H9 (cell line): ENCODE measurements around the gene MICOS13. TPM values are rescaled to one million over a fixed set of nuclear protein-coding genes. Genes with fewer than 3 reads are reported as not detected.

Source experiments
- DNase-seq: peaks from one replicate; pipeline ENCODE4 v3.0.0-alpha.2; 2017
- H2AFZ ChIP-seq: one replicate; pipeline ENCODE4 v1.6.1; 2013; ENCODE audit warnings: mild to moderate bottlenecking, low read length, control low read depth, moderate library complexity
- H2AK5ac ChIP-seq: 2 replicates; pipeline ENCODE4 v1.6.1; 2013; ENCODE audit warnings: low read length, control low read depth, mixed read lengths; ENCODE audit not compliant: insufficient read length
- H2BK120ac ChIP-seq: one replicate; pipeline ENCODE4 v1.6.1; 2013; ENCODE audit warnings: low read depth, mild to moderate bottlenecking, low read length, control low read depth, inconsistent platforms; ENCODE audit not compliant: poor library complexity, severe bottlenecking
- H2BK12ac ChIP-seq: 2 replicates; pipeline ENCODE4 v1.6.1; 2013; ENCODE audit warnings: low read length, control low read depth, mixed read lengths, low read depth; ENCODE audit not compliant: insufficient read length
- H2BK15ac ChIP-seq: 2 replicates; pipeline ENCODE4 v1.6.1; 2013; ENCODE audit warnings: low read depth, low read length, control low read depth
- H2BK20ac ChIP-seq: one replicate; pipeline ENCODE4 v1.6.1; 2013; ENCODE audit warnings: low read depth, mild to moderate bottlenecking, low read length, control low read depth, inconsistent platforms; ENCODE audit not compliant: poor library complexity, severe bottlenecking
- H2BK5ac ChIP-seq: 2 replicates; pipeline ENCODE4 v1.6.1; 2013; ENCODE audit warnings: low read length, control low read depth, mixed read lengths; ENCODE audit not compliant: insufficient read length
- H3K14ac ChIP-seq: 2 replicates; pipeline ENCODE4 v1.6.1; 2013; ENCODE audit warnings: low read length, control low read depth; ENCODE audit not compliant: insufficient read depth
- H3K18ac ChIP-seq: 2 replicates; pipeline ENCODE4 v1.6.1; 2013; ENCODE audit warnings: low read depth, mild to moderate bottlenecking, mixed read lengths, low read length, control low read depth; ENCODE audit not compliant: insufficient read length
- H3K23ac ChIP-seq: 2 replicates; pipeline ENCODE4 v1.6.1; 2013; ENCODE audit warnings: low read length, control low read depth, mixed read lengths, low read depth; ENCODE audit not compliant: insufficient read length
- H3K23me2 ChIP-seq: 2 replicates; pipeline ENCODE4 v1.6.1; 2013; ENCODE audit warnings: low read depth, mild to moderate bottlenecking, mixed read lengths, low read length, control low read depth; ENCODE audit not compliant: insufficient read length, poor library complexity, severe bottlenecking
- H3K27ac ChIP-seq: 2 replicates; pipeline ENCODE4 v1.5.1; 2013; ENCODE audit warnings: low read length, control low read depth, mixed read lengths, low read depth; ENCODE audit not compliant: insufficient read length
- H3K27me3 ChIP-seq: 2 replicates; pipeline ENCODE4 v1.6.1; 2013; ENCODE audit warnings: low read length, control low read depth, inconsistent platforms; ENCODE audit not compliant: insufficient read depth
- H3K4ac ChIP-seq: 2 replicates; pipeline ENCODE4 v1.6.1; 2013; ENCODE audit warnings: low read depth, mild to moderate bottlenecking, control low read depth, inconsistent platforms, low read length, moderate library complexity
- H3K4me1 ChIP-seq: 2 replicates; pipeline ENCODE4 v1.6.1; 2013; ENCODE audit warnings: low read length, control low read depth, inconsistent platforms; ENCODE audit not compliant: insufficient read depth
- H3K4me2 ChIP-seq: 2 replicates; pipeline ENCODE4 v1.6.1; 2013; ENCODE audit warnings: low read length, control low read depth, mixed read lengths; ENCODE audit not compliant: insufficient read length, insufficient read depth
- H3K56ac ChIP-seq: 2 replicates; pipeline ENCODE4 v1.6.1; 2013; ENCODE audit warnings: low read depth, mild to moderate bottlenecking, mixed read lengths, low read length, control low read depth; ENCODE audit not compliant: insufficient read length
- H3K79me1 ChIP-seq: 2 replicates; pipeline ENCODE4 v1.6.1; 2013; ENCODE audit warnings: low read depth, mild to moderate bottlenecking, moderate library complexity, low read length, control low read depth, inconsistent platforms; ENCODE audit not compliant: insufficient read depth, poor library complexity, severe bottlenecking
- H3K79me2 ChIP-seq: 2 replicates; pipeline ENCODE4 v1.6.1; 2013; ENCODE audit warnings: low read length, control low read depth, inconsistent platforms; ENCODE audit not compliant: insufficient read depth
- H3K9ac ChIP-seq: 2 replicates; pipeline ENCODE4 v1.6.1; 2013; ENCODE audit warnings: low read length, control low read depth, mixed read lengths; ENCODE audit not compliant: insufficient read length; ENCODE audit errors: extremely low read depth
- H3K9me3 ChIP-seq: one replicate; pipeline ENCODE4 v1.6.1; 2013; ENCODE audit warnings: low read depth, low read length, inconsistent platforms; ENCODE audit not compliant: control insufficient read depth
- H3T11ph ChIP-seq: one replicate; pipeline ENCODE4 v1.6.1; 2013; ENCODE audit warnings: mild to moderate bottlenecking, low read length, control low read depth, inconsistent platforms
- H4K20me1 ChIP-seq: one replicate; pipeline ENCODE4 v1.6.1; 2013; ENCODE audit not compliant: control insufficient read depth, insufficient read length, insufficient read depth
- H4K5ac ChIP-seq: 2 replicates; pipeline ENCODE4 v1.6.1; 2013; ENCODE audit warnings: low read depth, mild to moderate bottlenecking, mixed read lengths, low read length, control low read depth; ENCODE audit not compliant: insufficient read length
- H4K8ac ChIP-seq: replicated peaks from 2 replicates; pipeline ENCODE4 v1.6.1; 2013; ENCODE audit warnings: low read length, control low read depth, mixed read lengths, low read depth; ENCODE audit not compliant: insufficient read length
- H4K91ac ChIP-seq: 2 replicates; pipeline ENCODE4 v1.6.1; 2013; ENCODE audit warnings: low read depth, mild to moderate bottlenecking, moderate library complexity, mixed read lengths, low read length, control low read depth; ENCODE audit not compliant: insufficient read length
- H3K27ac Mint-ChIP-seq, 3 experiments: 2 replicates in 2 of 3; 3 replicates in 1 of 3; pipeline ENCODE4 v1.8.0; 2020 to 2021; ENCODE audit warnings: mixed read lengths in 3 of 3, mild to moderate bottlenecking in 1 of 3, moderate library complexity in 1 of 3
- H3K27me3 Mint-ChIP-seq: 2 replicates; pipeline ENCODE4 v1.8.0; 2021; ENCODE audit warnings: low read depth, mild to moderate bottlenecking, moderate library complexity, mixed read lengths
- H3K36me3 Mint-ChIP-seq, 3 experiments: 2 replicates in 2 of 3; 3 replicates in 1 of 3; pipeline ENCODE4 v1.8.0; 2020 to 2021; ENCODE audit warnings: low read depth in 3 of 3, mixed read lengths in 3 of 3; ENCODE audit not compliant: insufficient read depth in 1 of 3
- H3K4me1 Mint-ChIP-seq, 2 experiments: 2 replicates each; pipeline ENCODE4 v1.8.0; 2020; ENCODE audit warnings: mixed read lengths in 2 of 2
- H3K4me3 Mint-ChIP-seq, 2 experiments: 2 replicates in 1 of 2; 3 replicates in 1 of 2; pipeline ENCODE4 v1.8.0; 2020 to 2021; ENCODE audit warnings: mild to moderate bottlenecking in 2 of 2, mixed read lengths in 2 of 2, moderate library complexity in 1 of 2
- H3K9me3 Mint-ChIP-seq, 2 experiments: 2 replicates in 1 of 2; 3 replicates in 1 of 2; pipeline ENCODE4 v1.8.0; 2020; ENCODE audit warnings: mild to moderate bottlenecking in 2 of 2, mixed read lengths in 2 of 2, moderate library complexity in 1 of 2
- WGBS: extraction: QIAGEN DNeasy Blood & Tissue Kit; methylation state at CpG from one replicate; pipeline ENCODE4 v1.1.7; 2013; ENCODE audit warnings: missing lambda C conversion rate, low lambda C conversion rate, mixed read lengths; ENCODE audit not compliant: insufficient read length; ENCODE audit errors: extremely low coverage; 5-methylcytosine and 5-hydroxymethylcytosine counted together
- total RNA-seq: library from RNA; stranded (reverse); gene quantifications from 2 replicates; pipeline ENCODE4 v1.2.1, GENCODE V29; 2021
- TF ChIP-seq, protein P1 (sequence below): fragments of 200-600 bp; sonication (generic); conservative IDR thresholded peaks from 3 replicates; pipeline ENCODE4 v1.8.0; 2021; ENCODE audit warnings: antibody characterized with exemption, mild to moderate bottlenecking

MICOS13 gene
- total RNA-seq, 1 experiment from 2014 or later, result 23.8 TPM

GRCh38 chr19:5682107-5682482, 1.8 kb upstream of the MICOS13 start:
- Histone ChIP-seq H3K23me2 (peaks cover 14% of the 10 kb centered on the region), H3K56ac (no peak overlapping the region), H2BK120ac (no peak overlapping the region), H2AK5ac (no peak overlapping the region), H4K91ac (no peak overlapping the region), H2AFZ (no peak overlapping the region), H3K9me3 (no peaks in the 10 kb centered on the region), H3K23ac (no peak overlapping the region), H2BK5ac (no peak overlapping the region), H3K4me1 (no peaks in the 10 kb centered on the region; the same call in 1 of the 2 replicates), H3K27ac (no peak overlapping the region), H2BK12ac (no peak overlapping the region), H3K14ac (no peak overlapping the region), H3K4ac (no peak overlapping the region), H3K9ac (no peak overlapping the region), H4K5ac (no peak overlapping the region), H3K79me1 (no peaks in the 10 kb centered on the region), H4K20me1 (no peaks in the 10 kb centered on the region), H2BK20ac (no peak overlapping the region), H3K27me3 (no peaks in the 10 kb centered on the region), H2BK15ac (no peak overlapping the region), H3T11ph (no peak overlapping the region), H3K18ac (no peak overlapping the region), H3K79me2 (no peaks in the 10 kb centered on the region), H4K8ac (no peak overlapping the region), H3K4me2 (no peak overlapping the region)
- H3K4me1 Mint-ChIP-seq, result peaks cover 20 to 30% of the 10 kb centered on the region in 2 experiments
- no peak for DNase-seq
- no peaks in the 10 kb centered on the region; a peak in 1 of 7 replicates for H3K36me3 Mint-ChIP-seq
- no CpG with 5 or more reads among the region's 3 CpGs for WGBS
- H3K4me3 Mint-ChIP-seq, result peak overlapping the region; percentile 79 to 92
- peak overlapping the region in 1 of 3 experiments; percentile 34; a peak in 1 of 7 replicates for H3K27ac Mint-ChIP-seq
- TF ChIP-seq, protein P1, sequence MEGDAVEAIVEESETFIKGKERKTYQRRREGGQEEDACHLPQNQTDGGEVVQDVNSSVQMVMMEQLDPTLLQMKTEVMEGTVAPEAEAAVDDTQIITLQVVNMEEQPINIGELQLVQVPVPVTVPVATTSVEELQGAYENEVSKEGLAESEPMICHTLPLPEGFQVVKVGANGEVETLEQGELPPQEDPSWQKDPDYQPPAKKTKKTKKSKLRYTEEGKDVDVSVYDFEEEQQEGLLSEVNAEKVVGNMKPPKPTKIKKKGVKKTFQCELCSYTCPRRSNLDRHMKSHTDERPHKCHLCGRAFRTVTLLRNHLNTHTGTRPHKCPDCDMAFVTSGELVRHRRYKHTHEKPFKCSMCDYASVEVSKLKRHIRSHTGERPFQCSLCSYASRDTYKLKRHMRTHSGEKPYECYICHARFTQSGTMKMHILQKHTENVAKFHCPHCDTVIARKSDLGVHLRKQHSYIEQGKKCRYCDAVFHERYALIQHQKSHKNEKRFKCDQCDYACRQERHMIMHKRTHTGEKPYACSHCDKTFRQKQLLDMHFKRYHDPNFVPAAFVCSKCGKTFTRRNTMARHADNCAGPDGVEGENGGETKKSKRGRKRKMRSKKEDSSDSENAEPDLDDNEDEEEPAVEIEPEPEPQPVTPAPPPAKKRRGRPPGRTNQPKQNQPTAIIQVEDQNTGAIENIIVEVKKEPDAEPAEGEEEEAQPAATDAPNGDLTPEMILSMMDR, result no peak
- peaks cover 9% of the 10 kb centered on the region for H3K27me3 Mint-ChIP-seq
- peaks cover 0 to 2% of the 10 kb centered on the region in 2 experiments; a peak in 2 of 5 replicates for H3K9me3 Mint-ChIP-seq
